ENCODE measurements around the gene SUMF2. TPM values are rescaled to one million over a fixed set of nuclear protein-coding genes. Genes with fewer than 3 reads are reported as not detected.

The SUMF2 gene
- total RNA-seq, 1 experiment from 2014 or later = 89.2 TPM

DNA sequence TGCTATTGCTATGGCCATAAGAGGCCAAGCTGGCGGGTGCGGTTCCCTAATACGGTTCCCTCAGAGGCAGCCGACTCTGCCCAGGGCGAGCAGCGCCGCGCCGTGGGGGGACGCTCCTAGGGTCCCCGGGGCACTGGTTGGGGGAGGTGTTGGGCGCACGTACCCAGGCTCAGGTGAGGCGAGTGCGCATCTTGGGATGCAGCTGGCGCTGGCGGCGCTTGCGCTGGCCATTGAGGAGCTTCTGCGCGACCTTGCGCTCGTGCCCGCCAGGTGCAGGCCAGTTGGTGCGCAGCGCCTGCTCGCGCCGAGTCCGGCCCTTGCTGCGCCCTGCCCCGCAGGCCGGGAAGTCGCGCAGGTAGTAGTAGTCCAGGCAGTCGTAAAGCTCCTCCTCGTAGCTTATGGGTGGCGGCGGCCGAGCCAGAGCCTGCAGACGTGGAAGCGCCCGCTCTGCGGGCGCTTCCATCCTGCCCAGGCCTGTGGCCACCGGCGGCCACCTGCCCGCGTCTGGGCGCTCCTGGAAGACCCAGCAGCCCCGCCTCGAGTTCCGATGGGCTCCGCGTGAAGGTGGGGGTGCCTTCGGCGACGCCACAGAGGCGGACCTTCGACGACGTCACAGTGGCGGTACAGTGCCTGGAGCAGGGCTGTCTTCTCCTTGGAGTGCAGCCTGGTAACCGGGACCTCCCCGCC lies 51.9 kb downstream of the SUMF2 start, which contains the start of gene NUPR2:
Gene NUPR2, minus strand, starts transcription at position 566 of the 687 bp plus-strand sequence. Its CDS starts 103 bp downstream, at position 463.
- Histone ChIP-seq H3K9ac (ENCODE audit: extremely low read depth, insufficient read length, low read length) (no peak within 1 kb of the TSS), H4K91ac (ENCODE audit: insufficient read length, low read depth, low read length) (no peak within 1 kb of the TSS), H2BK12ac (ENCODE audit: insufficient read length, low read depth, low read length) (no peak within 1 kb of the TSS), H3K23ac (ENCODE audit: insufficient read length, low read depth, low read length) (no peak within 1 kb of the TSS), H3K27me3 (ENCODE audit: insufficient read depth, low read length) (no peaks in the 10 kb centered on the region), H2AK5ac (ENCODE audit: insufficient read length, low read length) (no peak within 1 kb of the TSS), H3K4me1 (ENCODE audit: insufficient read depth, low read length) (no peaks in the 10 kb centered on the region), H3K4me2 (ENCODE audit: insufficient read depth, insufficient read length, low read length) (no peak within 1 kb of the TSS), H2BK5ac (ENCODE audit: insufficient read length, low read length) (no peak within 1 kb of the TSS), H2BK15ac (ENCODE audit: low read depth, low read length) (no peak within 1 kb of the TSS), H4K20me1 (ENCODE audit: control insufficient read depth, insufficient read depth, insufficient read length) (no peaks in the 10 kb centered on the region), H4K8ac (replicated peaks; ENCODE audit: insufficient read length, low read depth, low read length) (no peak within 1 kb of the TSS), H2AFZ (ENCODE audit: low read length) (no peak within 1 kb of the TSS), H3K4ac (ENCODE audit: low read depth, low read length) (no peak within 1 kb of the TSS), H3T11ph (ENCODE audit: low read length) (no peak within 1 kb of the TSS), H3K9me3 (ENCODE audit: control insufficient read depth, low read depth, low read length) (peaks cover 58% of the 10 kb centered on the region), H3K23me2 (ENCODE audit: insufficient read length, low read depth, low read length, poor library complexity, severe bottlenecking) (no peaks in the 10 kb centered on the region), H2BK120ac (ENCODE audit: low read depth, low read length, poor library complexity, severe bottlenecking) (no peak within 1 kb of the TSS), H3K18ac (ENCODE audit: insufficient read length, low read depth, low read length) (no peak within 1 kb of the TSS), H4K5ac (ENCODE audit: insufficient read length, low read depth, low read length) (no peak within 1 kb of the TSS), H3K14ac (ENCODE audit: insufficient read depth, low read length) (no peak within 1 kb of the TSS), H3K56ac (ENCODE audit: insufficient read length, low read depth, low read length) (no peak within 1 kb of the TSS), H3K79me2 (ENCODE audit: insufficient read depth, low read length) (no peaks in the 10 kb centered on the region), H3K27ac (ENCODE audit: insufficient read length, low read depth, low read length) (no peak within 1 kb of the TSS), H3K79me1 (ENCODE audit: insufficient read depth, low read depth, low read length, poor library complexity, severe bottlenecking) (no peaks in the 10 kb centered on the region), H2BK20ac (ENCODE audit: low read depth, low read length, poor library complexity, severe bottlenecking) (no peak within 1 kb of the TSS)
- Mint-ChIP-seq H3K36me3 (ENCODE audit: insufficient read depth in 1 of 3, low read depth in 3 of 3) (peaks cover 3 to 10% (median 4%) of the 10 kb centered on the region in 3 experiments; a peak in 5 of 7 replicates), H3K9me3 (peaks cover 81 to 86% of the 10 kb centered on the region in 2 experiments), H3K27ac (no peak within 1 kb of the TSS), H3K4me3 (no peak within 1 kb of the TSS), H3K27me3 (ENCODE audit: low read depth) (no peaks in the 10 kb centered on the region; the same call in 1 of the 2 replicates), H3K4me1 (no peaks in the 10 kb centered on the region)
- WGBS (ENCODE audit: extremely low coverage, insufficient read length, low lambda C conversion rate) = no CpG with 5 or more reads among the region's 65 CpGs
- no peak for DNase-seq
- TF ChIP-seq, protein P1, sequence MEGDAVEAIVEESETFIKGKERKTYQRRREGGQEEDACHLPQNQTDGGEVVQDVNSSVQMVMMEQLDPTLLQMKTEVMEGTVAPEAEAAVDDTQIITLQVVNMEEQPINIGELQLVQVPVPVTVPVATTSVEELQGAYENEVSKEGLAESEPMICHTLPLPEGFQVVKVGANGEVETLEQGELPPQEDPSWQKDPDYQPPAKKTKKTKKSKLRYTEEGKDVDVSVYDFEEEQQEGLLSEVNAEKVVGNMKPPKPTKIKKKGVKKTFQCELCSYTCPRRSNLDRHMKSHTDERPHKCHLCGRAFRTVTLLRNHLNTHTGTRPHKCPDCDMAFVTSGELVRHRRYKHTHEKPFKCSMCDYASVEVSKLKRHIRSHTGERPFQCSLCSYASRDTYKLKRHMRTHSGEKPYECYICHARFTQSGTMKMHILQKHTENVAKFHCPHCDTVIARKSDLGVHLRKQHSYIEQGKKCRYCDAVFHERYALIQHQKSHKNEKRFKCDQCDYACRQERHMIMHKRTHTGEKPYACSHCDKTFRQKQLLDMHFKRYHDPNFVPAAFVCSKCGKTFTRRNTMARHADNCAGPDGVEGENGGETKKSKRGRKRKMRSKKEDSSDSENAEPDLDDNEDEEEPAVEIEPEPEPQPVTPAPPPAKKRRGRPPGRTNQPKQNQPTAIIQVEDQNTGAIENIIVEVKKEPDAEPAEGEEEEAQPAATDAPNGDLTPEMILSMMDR (conservative IDR thresholded peaks at IDR 0.05) = no peak

All from H9 (cell line).